CD14-positive monocyte (primary cell): ENCODE measurements around the gene RNF213. TPM values are rescaled to one million over a fixed set of nuclear protein-coding genes. Genes with fewer than 3 reads are reported as not detected.

Source experiments
- DNase-seq, 3 donors: peaks; one replicate each; pipeline ENCODE4 v3.0.0-alpha.2; 2011 to 2022
- H2AFZ ChIP-seq: 2 replicates; pipeline ENCODE4 v1.6.0; 2012; ENCODE audit warnings: mild to moderate bottlenecking, low read depth, low read length, inconsistent platforms; ENCODE audit not compliant: insufficient read depth, poor library complexity, severe bottlenecking
- H3K27ac ChIP-seq, 2 donors: 1 replicate in 1 of 2; 2 replicates in 1 of 2; pipeline ENCODE4 v1.5.1; 2012 to 2013; ENCODE audit warnings: low read length in 2 of 2, control low read depth in 1 of 2, inconsistent platforms in 1 of 2, low read depth in 1 of 2, mild to moderate bottlenecking in 1 of 2
- H3K27me3 ChIP-seq, 2 donors: one replicate each; pipeline versions ENCODE4 v1.6.0 to v1.6.1; 2011 to 2013; ENCODE audit warnings: low read length in 2 of 2; ENCODE audit not compliant: control insufficient read depth in 2 of 2, insufficient read depth in 2 of 2
- H3K36me3 ChIP-seq, 2 donors: replicated peaks in 1 of 2; 1 replicate in 1 of 2; 2 replicates in 1 of 2; pipeline versions ENCODE4 v1.5.1 to v1.6.1; 2012 to 2013; ENCODE audit warnings: low read length in 2 of 2, control low read depth in 1 of 2, inconsistent platforms in 1 of 2, mild to moderate bottlenecking in 1 of 2; ENCODE audit not compliant: insufficient read depth in 2 of 2, control insufficient read depth in 1 of 2
- H3K4me1 ChIP-seq, 2 donors: 1 replicate in 1 of 2; 2 replicates in 1 of 2; pipeline versions ENCODE4 v1.5.1 to v1.6.1; 2012 to 2013; ENCODE audit warnings: low read length in 2 of 2, control low read depth in 1 of 2, inconsistent platforms in 1 of 2, mild to moderate bottlenecking in 1 of 2, moderate library complexity in 1 of 2; ENCODE audit not compliant: insufficient read depth in 2 of 2, control insufficient read depth in 1 of 2
- H3K4me2 ChIP-seq: replicated peaks from 2 replicates; pipeline ENCODE3; 2012; ENCODE audit warnings: low read length, moderate library complexity, mild to moderate bottlenecking; ENCODE audit not compliant: poor library complexity, severe bottlenecking; ENCODE audit errors: extremely low read depth
- H3K4me3 ChIP-seq, 3 experiments: fragments of 200-600 bp in 1 of 3; sonication (generic) in 1 of 3; replicated peaks in 1 of 3; 1 replicate in 2 of 3; 2 replicates in 1 of 3; pipeline ENCODE4 v1.5.1; 2011 to 2013; ENCODE audit warnings: low read length in 3 of 3, mild to moderate bottlenecking in 3 of 3, control low read depth in 2 of 3, low read depth in 2 of 3, inconsistent platforms in 1 of 3, moderate library complexity in 1 of 3
- H3K79me2 ChIP-seq: 2 replicates; pipeline ENCODE4 v1.6.0; 2012; ENCODE audit warnings: mild to moderate bottlenecking, control low read depth, inconsistent platforms, low read length, moderate library complexity; ENCODE audit not compliant: insufficient read depth
- H3K9ac ChIP-seq: 2 replicates; pipeline ENCODE4 v1.6.0; 2017; ENCODE audit warnings: low read length, mild to moderate bottlenecking; ENCODE audit not compliant: insufficient read depth, poor library complexity, severe bottlenecking
- H3K9me3 ChIP-seq, 2 donors: replicated peaks in 1 of 2; 1 replicate in 1 of 2; 2 replicates in 1 of 2; pipeline versions ENCODE4 v1.5.1 to v1.6.1; 2012 to 2013; ENCODE audit warnings: low read length in 2 of 2, control low read depth in 1 of 2; ENCODE audit not compliant: control insufficient read depth in 1 of 2, insufficient read depth in 1 of 2
- H4K20me1 ChIP-seq: 2 replicates; pipeline ENCODE4 v1.6.0; 2012; ENCODE audit warnings: mild to moderate bottlenecking, low read length, control low read depth, moderate library complexity; ENCODE audit not compliant: insufficient read depth
- H3K27ac Mint-ChIP-seq, 7 donors: one replicate each; pipeline ENCODE4 v1.8.0; 2020; ENCODE audit warnings: mild to moderate bottlenecking in 7 of 7, mixed read lengths in 7 of 7, moderate library complexity in 6 of 7, inconsistent platforms in 2 of 7
- H3K27me3 Mint-ChIP-seq, 3 donors: one replicate each; pipeline ENCODE4 v1.8.0; 2021 to 2022; ENCODE audit warnings: low read depth in 3 of 3, mild to moderate bottlenecking in 3 of 3, mixed read lengths in 3 of 3, moderate library complexity in 3 of 3, inconsistent platforms in 1 of 3
- H3K36me3 Mint-ChIP-seq, 2 donors: one replicate each; pipeline ENCODE4 v1.8.0; 2020; ENCODE audit warnings: mixed read lengths in 2 of 2, inconsistent platforms in 1 of 2, mild to moderate bottlenecking in 1 of 2
- H3K4me1 Mint-ChIP-seq: one replicate; pipeline ENCODE4 v1.8.0; 2020; ENCODE audit warnings: mild to moderate bottlenecking, mixed read lengths
- H3K4me3 Mint-ChIP-seq, 2 donors: one replicate each; pipeline ENCODE4 v1.8.0; 2020; ENCODE audit warnings: mild to moderate bottlenecking in 2 of 2, mixed read lengths in 2 of 2, moderate library complexity in 1 of 2
- H3K9me3 Mint-ChIP-seq, 7 donors: one replicate each; pipeline ENCODE4 v1.8.0; 2020 to 2022; ENCODE audit warnings: mixed read lengths in 7 of 7, mild to moderate bottlenecking in 6 of 7, moderate library complexity in 6 of 7, inconsistent platforms in 2 of 7
- WGBS: methylation state at CpG from one replicate; pipeline ENCODE4 v1.1.5; 2013; ENCODE audit warnings: missing lambda C conversion rate; ENCODE audit not compliant: insufficient coverage; 5-methylcytosine and 5-hydroxymethylcytosine counted together
- intact Hi-C, 2 donors: fragments of 100-400 bp; cut with micrococcal nuclease; formaldehyde crosslinking; loops; one replicate each; pipeline versions ENCODE4 v1.15.0 to v1.15.1; 2023
- polyA plus RNA-seq, 3 donors: library from polyadenylated mRNA; depleted of rRNA in 1 of 3; unstranded in 2 of 3; stranded (reverse) in 1 of 3; fragments of 300-500 nt in 2 of 3; fragments of >200 nt in 1 of 3; fragmentation: Illumina TruSeq in 2 of 3; gene quantifications; 1 replicate in 2 of 3; 2 replicates in 1 of 3; pipeline ENCODE4 v1.2.3, GENCODE V29; 2012 to 2021
- TF ChIP-seq, protein P1 (sequence below): fragments of 200-600 bp; IDR thresholded peaks from one replicate; pipeline ENCODE4 v1.8.0; 2022; ENCODE audit warnings: antibody characterized with exemption, mild to moderate bottlenecking

RNF213 gene
- polyA plus RNA-seq, 3 donors = 10.3 to 196 (median 18.1) TPM

- no peaks in the 10 kb centered on the region for H3K27me3 Mint-ChIP-seq
- Histone ChIP-seq H3K27ac (no peak overlapping the region), H3K79me2 (peaks cover 13% of the 10 kb centered on the region), H3K4me2 (no peak overlapping the region), H2AFZ (no peak overlapping the region), H3K9ac (no peak overlapping the region), H3K4me1 (no peaks in the 10 kb centered on the region), H3K9me3 (no peaks in the 10 kb centered on the region), H3K27me3 (no peaks in the 10 kb centered on the region), H3K4me3 (no peak overlapping the region), H4K20me1 (peaks cover 87% of the 10 kb centered on the region), H3K36me3 (peaks cover 75 to 86% of the 10 kb centered on the region in 2 donors)
- DNase-seq = no peak
- H3K4me3 Mint-ChIP-seq = no peak overlapping the region
- intact Hi-C loops = no loop called here
- no peaks in the 10 kb centered on the region for H3K4me1 Mint-ChIP-seq
- H3K9me3 Mint-ChIP-seq = peaks cover 0 to 5% (median 0%) of the 10 kb centered on the region in 7 donors
- WGBS = 96% methylated on average over 23 of the region's 26 CpGs
- peaks cover 69 to 81% of the 10 kb centered on the region in 2 donors for H3K36me3 Mint-ChIP-seq
- TF ChIP-seq, protein P1, sequence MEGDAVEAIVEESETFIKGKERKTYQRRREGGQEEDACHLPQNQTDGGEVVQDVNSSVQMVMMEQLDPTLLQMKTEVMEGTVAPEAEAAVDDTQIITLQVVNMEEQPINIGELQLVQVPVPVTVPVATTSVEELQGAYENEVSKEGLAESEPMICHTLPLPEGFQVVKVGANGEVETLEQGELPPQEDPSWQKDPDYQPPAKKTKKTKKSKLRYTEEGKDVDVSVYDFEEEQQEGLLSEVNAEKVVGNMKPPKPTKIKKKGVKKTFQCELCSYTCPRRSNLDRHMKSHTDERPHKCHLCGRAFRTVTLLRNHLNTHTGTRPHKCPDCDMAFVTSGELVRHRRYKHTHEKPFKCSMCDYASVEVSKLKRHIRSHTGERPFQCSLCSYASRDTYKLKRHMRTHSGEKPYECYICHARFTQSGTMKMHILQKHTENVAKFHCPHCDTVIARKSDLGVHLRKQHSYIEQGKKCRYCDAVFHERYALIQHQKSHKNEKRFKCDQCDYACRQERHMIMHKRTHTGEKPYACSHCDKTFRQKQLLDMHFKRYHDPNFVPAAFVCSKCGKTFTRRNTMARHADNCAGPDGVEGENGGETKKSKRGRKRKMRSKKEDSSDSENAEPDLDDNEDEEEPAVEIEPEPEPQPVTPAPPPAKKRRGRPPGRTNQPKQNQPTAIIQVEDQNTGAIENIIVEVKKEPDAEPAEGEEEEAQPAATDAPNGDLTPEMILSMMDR = no peak
- peak overlapping the region in 2 of 7 donors; percentile 7 to 14 for H3K27ac Mint-ChIP-seq
These were observed 56.5 kb downstream of the RNF213 start for GRCh38 chr17:80316927-80317705.

DNA sequence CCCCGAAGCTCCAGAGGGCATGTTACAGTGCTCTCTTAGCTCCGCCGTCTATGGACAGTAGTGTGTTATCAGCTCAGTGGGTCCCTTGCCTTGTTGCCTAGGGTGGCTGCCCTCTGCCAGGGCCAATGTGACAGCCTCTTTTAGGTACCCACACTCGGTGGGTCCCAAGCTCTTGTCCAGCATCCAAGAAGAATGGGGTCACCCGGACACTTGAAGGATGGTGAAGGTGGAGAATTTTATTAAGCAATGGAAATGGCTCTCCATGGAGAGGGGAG, 57.0 kb downstream of the RNF213 start:
- H4K20me1 ChIP-seq = peaks cover 87% of the 10 kb centered on the region
- H2AFZ ChIP-seq = no peak overlapping the region
- no peaks in the 10 kb centered on the region for H3K9me3 ChIP-seq
- H3K4me3 Mint-ChIP-seq = no peak overlapping the region
- 97% methylated on average over 5 of the region's 5 CpGs for WGBS
- peaks cover 71 to 83% of the 10 kb centered on the region in 2 donors for H3K36me3 Mint-ChIP-seq
- H3K4me1 Mint-ChIP-seq = peaks cover under 1% of the 10 kb centered on the region
- no peak overlapping the region for H3K9ac ChIP-seq
- H3K27ac ChIP-seq = no peak overlapping the region
- peaks cover 75 to 86% of the 10 kb centered on the region in 2 donors for H3K36me3 ChIP-seq
- no peak overlapping the region for H3K4me2 ChIP-seq
- no peaks in the 10 kb centered on the region for H3K4me1 ChIP-seq
- peak overlapping the region in 3 of 7 donors; percentile 54 to 73 (median 54) for H3K27ac Mint-ChIP-seq
- H3K27me3 ChIP-seq = no peaks in the 10 kb centered on the region
- peaks cover 0 to 5% (median 0%) of the 10 kb centered on the region in 7 donors for H3K9me3 Mint-ChIP-seq
- H3K4me3 ChIP-seq = no peak overlapping the region
- no peak for DNase-seq
- TF ChIP-seq, protein P1 = no peak
- peaks cover 12% of the 10 kb centered on the region for H3K79me2 ChIP-seq
- intact Hi-C loops = no loop called here
- no peaks in the 10 kb centered on the region for H3K27me3 Mint-ChIP-seq
